NCI-H2107 treated with DMSO at 0.1 percent for 48 hours (cell line): ENCODE measurements around the gene KIF18A.

Experiments
- DNase-seq: peaks from one replicate; lab custom pipeline; 2025; ENCODE audit not compliant: unreplicated experiment; lab: John Stamatoyannopoulos, UW

Gene KIF18A

GRCh38 chr11:28049338-28050216, 58.4 kb downstream of the KIF18A start:
- DNase-seq, result no peak

DNA sequence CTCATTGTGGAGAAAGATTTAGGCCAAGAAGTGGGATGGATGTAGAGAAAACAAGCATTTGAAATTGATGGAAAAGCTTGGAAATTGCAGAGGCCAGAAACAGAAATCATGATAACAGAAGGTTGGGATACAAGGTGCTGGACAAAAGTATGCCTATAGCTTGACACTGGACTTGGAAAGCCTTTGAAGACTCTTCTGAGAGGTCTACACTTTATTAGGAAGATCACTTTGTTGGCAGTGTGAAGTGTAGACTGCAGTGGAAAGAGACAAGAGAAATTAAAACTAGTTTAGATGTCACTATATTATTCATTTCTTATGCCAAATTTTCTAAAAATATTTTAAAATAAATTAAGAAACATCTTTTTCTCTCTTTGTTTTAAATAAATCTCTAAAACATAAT, 59.1 kb downstream of the KIF18A start:
- DNase-seq, result no peak

DNA sequence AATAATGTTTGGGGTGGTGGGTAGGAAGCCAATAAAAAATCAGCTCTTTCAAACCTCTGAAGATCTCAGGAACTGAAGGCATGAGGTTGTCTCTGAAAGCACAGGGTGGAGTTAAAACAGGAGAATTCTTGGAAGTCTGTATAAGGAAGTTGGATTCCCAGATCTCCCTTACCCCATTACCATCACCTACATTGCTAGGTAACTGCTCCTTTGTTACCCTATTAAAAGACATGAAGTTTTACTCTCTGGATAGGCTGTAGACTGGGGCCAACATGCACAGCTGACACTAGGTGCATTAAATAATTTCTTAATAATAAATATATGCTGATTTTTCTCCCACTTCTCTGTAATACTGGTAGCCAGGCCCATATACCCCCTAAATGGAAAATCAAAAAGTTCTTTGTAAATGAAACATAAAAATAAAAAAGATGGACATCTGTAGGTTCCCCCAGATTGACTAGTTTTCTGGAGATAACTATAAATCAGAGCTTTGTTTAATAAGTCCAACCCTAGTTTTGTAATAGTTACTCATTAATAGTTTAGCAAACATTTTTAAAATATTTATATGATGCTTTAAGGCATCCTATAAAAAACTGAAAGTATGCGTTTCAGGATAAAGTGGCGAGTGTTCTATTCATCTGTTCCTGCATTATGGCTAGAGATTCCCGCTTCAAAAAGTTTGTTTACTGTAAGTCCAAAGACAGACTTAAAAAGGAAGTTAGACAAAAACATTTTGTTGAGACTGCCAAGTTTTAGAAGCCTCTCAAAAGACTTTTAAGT, 63.8 kb downstream of the KIF18A start:
- DNase-seq, result no peak

GRCh38 chr11:28040384-28040783, 67.6 kb downstream of the KIF18A start:
- no peak for DNase-seq

GRCh38 chr11:28038775-28039174, 69.2 kb downstream of the KIF18A start:
- DNase-seq, result no peak

DNA sequence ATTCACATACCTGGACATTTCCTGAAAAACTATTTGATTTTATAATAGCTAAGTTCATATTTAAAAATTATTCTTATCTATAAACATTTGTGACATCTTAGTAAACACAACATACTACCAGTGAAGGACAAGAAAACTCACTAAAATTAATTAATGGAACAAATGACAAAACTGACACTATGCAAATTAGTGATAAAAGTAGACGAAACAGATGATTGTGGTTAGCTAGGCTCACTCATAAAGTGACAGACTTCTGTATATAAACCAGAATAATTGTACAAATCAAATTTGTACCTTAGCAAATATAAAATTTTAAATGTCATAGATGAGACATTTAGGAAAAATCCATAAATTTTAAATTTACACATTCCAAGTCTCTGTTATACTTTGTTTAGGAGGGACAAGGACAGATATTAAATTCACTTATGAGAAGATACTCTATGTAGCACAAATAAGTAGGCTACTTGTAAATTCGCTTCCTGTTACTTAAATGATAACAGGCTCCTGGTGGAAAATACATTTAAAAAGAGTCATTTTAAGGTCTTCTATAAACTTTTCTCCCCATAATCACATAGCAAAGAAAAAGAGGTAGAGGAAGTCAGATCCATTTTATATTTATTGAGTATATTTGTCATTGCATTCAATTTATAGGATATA, 81.2 kb downstream of the KIF18A start:
- DNase-seq, result no peak

DNA sequence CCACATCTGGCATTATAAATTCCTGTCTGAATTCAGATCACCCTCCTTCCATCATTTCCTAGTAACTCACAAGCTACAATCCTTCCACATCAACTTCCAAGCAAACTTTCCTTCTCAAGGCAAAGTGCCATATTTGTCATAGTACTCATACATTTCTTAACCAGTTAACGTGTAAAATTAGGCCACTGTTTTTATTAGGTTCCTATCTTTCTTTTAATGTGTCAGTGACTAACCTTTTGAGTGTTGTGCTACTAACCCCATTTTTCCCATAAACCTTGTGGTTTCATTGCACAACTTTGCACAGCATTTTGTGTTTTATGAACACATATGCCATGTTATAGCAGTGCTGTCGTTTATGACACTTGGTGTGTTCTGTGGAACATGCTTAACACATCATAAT, 90.1 kb downstream of the KIF18A start:
- DNase-seq, result no peak

DNA sequence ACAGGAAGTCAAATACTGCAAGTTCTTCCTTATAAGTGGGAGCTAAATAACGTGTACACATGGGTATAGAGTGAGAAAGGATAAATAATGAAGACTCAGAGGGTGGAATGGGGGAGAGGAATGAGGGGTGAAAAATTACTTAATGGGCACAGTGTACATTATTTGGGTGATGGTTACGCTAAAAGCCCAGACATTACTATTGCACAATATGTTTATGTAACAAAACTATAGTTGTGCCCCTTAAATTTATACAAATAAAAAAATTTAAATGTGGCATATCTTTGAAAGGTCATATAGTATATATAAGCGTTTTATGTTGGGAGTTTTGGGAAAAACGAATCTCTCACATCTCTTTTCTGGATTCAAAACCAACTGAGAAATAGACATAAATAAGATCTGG, 96.1 kb downstream of the KIF18A start:
- no peak for DNase-seq

GRCh38 chr11:28009996-28010395, 98.0 kb downstream of the KIF18A start:
- DNase-seq, result no peak

GRCh38 chr11:28009388-28009787, 98.6 kb downstream of the KIF18A start:
- no peak for DNase-seq

- no peak for DNase-seq
Measured at GRCh38 chr11:28003615-28004014, 104.3 kb downstream of the KIF18A start.

DNA sequence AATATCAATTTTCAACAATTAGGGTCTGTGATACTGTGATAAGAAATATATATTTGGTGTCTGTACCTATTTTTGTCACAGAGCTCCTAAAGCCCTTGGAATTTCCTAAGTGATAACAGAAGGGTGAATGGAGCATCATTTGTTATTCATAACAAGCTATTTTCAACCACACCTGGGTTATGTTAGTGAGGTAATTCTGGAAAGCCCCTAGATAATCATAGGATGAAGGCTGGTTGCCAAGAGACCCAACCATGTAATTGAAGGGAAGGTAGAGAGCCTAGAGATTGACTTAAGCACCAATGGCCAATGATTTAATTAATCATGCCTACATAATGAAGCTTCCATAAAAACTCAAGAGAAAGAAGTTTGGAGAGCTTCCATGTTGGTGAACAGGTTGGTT, 109.4 kb downstream of the KIF18A start:
- DNase-seq, result no peak

DNA sequence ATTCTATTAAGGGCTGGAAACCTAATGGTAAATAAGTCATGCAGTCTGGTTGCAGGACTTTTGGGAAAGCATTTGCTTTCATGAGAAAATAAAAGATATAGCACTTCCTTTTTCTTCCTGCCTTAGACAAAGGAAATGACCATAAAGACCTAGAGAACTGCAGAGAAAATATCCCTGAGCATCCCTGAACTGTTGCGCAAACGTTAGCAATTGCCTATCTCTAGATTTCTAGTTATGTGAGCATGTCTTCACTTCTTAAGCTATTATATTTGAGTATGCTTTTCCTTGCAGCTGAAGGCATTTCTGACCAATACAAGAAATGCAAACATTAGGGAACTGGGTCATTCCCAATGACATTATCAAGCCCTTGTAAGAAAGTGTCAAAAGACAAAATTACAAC, 110.6 kb downstream of the KIF18A start:
- DNase-seq, result no peak

- DNase-seq, result no peak
Measured at GRCh38 chr11:27996066-27996465, 111.9 kb downstream of the KIF18A start.

DNA sequence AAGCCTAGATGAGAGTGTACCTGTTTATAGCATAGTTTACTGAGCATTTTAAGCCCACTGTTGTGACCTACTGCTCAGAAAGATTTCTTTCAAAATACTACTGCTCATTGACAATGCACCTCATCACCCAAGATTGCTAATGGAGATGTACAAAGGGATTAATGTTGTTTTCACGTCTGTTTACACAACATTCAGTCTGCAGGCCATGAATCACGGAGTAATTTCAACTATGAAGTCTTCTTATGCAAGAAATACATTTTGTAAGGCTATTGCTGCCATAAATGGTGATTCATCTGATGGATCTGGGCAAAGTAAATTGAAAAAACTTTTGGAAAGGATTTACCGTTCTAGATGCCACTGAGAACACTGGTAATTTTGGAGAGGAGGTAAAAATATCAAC, 112.9 kb downstream of the KIF18A start:
- DNase-seq, result no peak

GRCh38 chr11:27991736-27992135, 116.2 kb downstream of the KIF18A start:
- DNase-seq, result no peak

DNA sequence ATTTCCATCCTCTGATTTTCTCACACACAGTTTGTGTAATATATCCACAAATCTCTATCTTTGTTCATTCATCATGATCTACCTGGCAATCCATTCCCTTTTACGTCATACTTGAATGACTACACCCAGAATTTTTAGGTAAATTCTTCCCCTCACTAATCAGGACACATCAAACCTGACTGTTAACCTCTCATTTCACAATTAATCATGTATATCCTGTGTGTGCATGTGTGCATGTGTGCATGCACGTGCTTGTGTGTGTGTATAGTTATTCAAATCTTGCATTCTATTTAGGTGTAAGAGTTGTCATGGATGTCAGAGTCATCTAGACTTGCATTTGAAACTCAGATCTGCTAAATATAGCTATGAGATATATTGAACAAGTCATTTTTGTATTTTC, 130.4 kb downstream of the KIF18A start:
- no peak for DNase-seq

DNA sequence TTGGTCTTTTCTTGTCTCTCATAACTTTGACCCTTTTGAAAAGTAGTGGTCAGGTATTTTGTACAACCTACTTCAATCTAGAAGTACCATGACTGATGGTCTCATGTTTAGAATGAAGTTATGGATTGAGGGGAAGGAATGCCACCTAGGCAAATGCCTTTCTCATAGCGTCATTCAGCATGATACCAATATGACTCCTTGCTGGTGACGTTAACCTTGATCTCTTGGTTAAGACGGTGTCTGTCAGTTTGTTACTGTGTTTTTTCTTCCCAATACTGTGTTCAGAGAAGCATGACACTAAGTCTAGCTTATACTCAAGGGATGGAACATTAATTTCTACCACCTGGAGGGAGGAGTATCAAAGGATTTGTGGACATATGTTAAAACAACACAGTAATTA, 130.9 kb downstream of the KIF18A start:
- DNase-seq, result no peak

DNA sequence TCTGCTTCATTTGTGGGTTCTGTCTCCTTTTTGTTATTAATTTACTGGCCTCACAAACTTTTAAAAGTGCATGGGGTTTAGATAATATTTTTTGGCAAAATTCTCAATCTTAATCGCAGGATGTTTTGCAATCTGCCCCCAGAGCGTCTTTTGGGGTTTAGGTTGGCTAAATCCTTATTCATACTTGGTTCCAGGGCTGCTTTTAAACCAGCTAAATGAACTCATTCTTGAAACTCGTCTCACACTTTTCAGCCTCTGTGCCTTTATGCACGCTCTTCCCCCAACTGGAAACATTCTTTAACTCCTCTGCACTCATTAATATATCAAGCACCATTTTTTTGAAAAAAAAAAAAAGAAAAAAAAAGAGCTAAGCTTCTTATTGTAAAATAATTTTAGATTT, 131.7 kb downstream of the KIF18A start:
- DNase-seq, result no peak

- DNase-seq, result no peak
Measured at GRCh38 chr11:27973851-27974536, 134.0 kb downstream of the KIF18A start.

DNA sequence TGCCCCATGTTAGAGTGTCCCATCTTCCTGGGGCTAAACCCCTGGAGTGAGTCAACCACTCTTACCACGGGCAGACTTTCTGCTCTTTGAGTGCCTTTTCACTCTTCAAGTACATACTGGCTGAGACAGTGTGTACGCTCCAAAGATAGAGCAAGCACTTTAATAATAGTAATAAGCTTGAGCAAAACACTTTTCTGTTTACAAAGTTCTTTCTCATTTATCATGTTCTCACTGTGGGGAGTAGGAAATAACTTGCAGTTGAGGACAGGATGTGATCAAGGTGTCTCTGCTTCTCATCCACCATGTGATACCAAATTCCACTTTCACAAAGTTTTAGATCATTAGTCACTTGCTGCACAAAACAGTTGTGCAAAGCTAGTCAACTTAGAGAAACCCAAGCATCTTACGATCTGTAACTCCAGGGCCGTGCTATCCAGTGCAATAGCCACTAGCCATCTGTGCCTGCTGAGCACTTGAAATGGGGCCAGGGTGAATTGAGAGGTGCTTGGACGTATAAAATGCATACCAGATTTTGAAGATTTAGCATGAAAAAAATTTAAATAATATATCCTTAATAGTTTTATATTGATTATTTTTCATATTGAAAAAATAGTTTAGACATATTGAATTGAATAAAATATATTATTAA, 135.3 kb downstream of the KIF18A start:
- DNase-seq, result no peak
